ENCODE results near the gene LRFN2. TPM values are rescaled to one million over a fixed set of nuclear protein-coding genes. Genes with fewer than 3 reads are reported as not detected.

LRFN2 gene
- total RNA-seq, 1 experiment from 2014 or later = not detected

DNA sequence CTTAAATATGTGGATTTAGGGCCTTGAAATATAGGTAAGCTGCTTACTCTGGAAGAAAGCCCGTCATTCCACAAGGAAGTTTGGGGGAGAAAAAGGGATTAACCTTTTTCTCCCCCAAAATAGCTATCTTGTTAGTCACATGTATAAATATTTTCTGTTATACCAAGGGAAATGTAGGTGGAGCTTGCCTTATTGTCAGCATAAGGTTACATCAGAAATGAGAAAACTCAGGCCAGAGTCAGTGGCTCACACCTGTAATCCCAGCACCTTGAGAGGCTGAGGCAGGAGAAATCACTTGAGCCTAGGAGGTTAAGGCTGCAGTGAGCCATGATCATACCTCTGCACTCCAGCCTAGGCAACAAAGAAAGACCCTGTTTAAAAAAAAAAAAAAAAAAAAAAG lies 129.9 kb downstream of the LRFN2 start:
- H4K20me1 ChIP-seq (ENCODE audit: insufficient read depth, low read depth, low read length) = no peaks in the 10 kb centered on the region
- no peak overlapping the region for H2AFZ ChIP-seq (ENCODE audit: low read length)
- H3K4me1 ChIP-seq (ENCODE audit: low read length) = no peaks in the 10 kb centered on the region
- H3K9ac ChIP-seq (ENCODE audit: low read length) = no peak overlapping the region
- no peaks in the 10 kb centered on the region for H3K79me2 ChIP-seq (ENCODE audit: low read length)
- H3K36me3 ChIP-seq (ENCODE audit: insufficient read depth, low read length) = no peaks in the 10 kb centered on the region
- no peaks in the 10 kb centered on the region for H3K9me3 ChIP-seq (ENCODE audit: low read length)
- DNase-seq = no peak
- no peaks in the 10 kb centered on the region for H3K27me3 ChIP-seq (ENCODE audit: low read length)
- no peaks in the 10 kb centered on the region for H3K9me2 ChIP-seq (replicated peaks; ENCODE audit: insufficient read depth, low read length)
- H3K4me2 ChIP-seq (ENCODE audit: low read depth, low read length, poor library complexity, severe bottlenecking) = no peak overlapping the region
- no peak overlapping the region for H3K4me3 ChIP-seq (ENCODE audit: low read length)
- no peak overlapping the region for H3K27ac ChIP-seq (ENCODE audit: low read length)

DNA sequence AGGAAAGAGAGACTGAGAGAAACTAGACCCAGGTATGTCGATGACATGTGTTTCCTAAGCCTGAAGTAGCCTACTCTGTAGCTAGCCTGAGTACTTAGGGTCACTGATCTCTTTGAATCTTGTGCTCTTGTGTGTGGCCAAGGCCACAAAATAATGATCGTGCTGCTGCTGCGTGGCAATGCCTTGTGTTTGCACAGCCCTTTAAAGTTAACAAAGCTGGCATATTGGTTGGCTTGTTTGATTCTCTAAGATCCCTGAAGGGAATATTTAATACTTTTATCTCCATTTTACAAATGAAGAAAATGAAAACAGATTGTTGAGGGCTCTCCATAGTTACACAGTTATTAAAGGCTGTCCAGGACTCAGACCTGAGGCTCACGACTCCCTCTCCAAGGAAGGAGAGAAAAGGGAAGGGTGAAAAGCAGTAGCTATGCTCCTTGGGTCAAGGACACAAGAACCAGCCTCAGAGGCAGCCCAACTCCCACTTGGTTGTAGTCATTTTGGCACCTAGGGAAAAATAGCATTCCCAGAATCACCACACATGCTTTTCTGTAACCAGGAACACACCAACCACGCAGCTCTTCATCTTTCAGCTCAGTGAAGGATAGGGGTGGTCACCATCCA lies 130.7 kb downstream of the LRFN2 start:
- Histone ChIP-seq H3K9me3 (ENCODE audit: low read length) (no peaks in the 10 kb centered on the region), H3K27me3 (ENCODE audit: low read length) (no peaks in the 10 kb centered on the region), H3K4me1 (ENCODE audit: low read length) (no peaks in the 10 kb centered on the region), H3K4me3 (ENCODE audit: low read length) (no peak overlapping the region), H3K36me3 (ENCODE audit: insufficient read depth, low read length) (no peaks in the 10 kb centered on the region), H3K4me2 (ENCODE audit: low read depth, low read length, poor library complexity, severe bottlenecking) (no peak overlapping the region), H2AFZ (ENCODE audit: low read length) (no peak overlapping the region), H4K20me1 (ENCODE audit: insufficient read depth, low read depth, low read length) (no peaks in the 10 kb centered on the region), H3K9ac (ENCODE audit: low read length) (no peak overlapping the region), H3K27ac (ENCODE audit: low read length) (no peak overlapping the region), H3K9me2 (replicated peaks; ENCODE audit: insufficient read depth, low read length) (no peaks in the 10 kb centered on the region), H3K79me2 (ENCODE audit: low read length) (no peaks in the 10 kb centered on the region)
- DNase-seq = no peak

DNA sequence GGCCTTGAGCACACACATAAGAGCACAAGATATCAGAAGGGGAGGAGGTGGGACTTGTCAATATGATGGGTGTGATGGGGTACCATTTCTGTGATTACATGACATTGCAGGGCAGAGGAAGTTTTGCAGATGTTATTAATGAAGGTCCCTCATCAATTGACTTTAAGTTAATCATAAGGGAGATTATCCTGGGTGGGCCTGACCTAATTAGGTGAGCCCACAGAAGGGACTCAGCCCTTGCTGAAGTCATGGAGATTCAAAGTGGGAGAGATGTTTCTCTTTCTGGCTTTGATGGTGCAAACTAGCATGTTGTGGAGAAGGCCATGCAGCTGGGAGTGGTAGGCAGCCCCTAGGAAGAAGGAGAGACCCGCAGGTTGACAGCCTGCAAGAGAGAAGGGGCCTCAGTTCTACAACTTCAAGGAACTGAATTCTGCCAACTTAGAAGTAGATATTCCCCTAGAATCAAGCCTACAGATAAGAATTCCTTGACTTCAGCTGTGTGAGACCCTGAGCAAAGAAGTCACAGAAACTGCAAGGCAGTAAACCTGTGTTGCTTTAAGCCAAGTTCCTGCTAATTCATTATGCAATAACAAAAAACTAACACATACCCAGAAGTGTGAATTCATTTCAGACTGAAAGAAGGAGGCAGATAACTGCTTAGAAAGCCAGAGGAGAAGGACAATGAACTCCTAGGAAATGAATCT lies 131.3 kb downstream of the LRFN2 start:
- no peak overlapping the region for H3K27ac ChIP-seq (ENCODE audit: low read length)
- no peaks in the 10 kb centered on the region for H3K9me2 ChIP-seq (replicated peaks; ENCODE audit: insufficient read depth, low read length)
- no peaks in the 10 kb centered on the region for H3K36me3 ChIP-seq (ENCODE audit: insufficient read depth, low read length)

DNA sequence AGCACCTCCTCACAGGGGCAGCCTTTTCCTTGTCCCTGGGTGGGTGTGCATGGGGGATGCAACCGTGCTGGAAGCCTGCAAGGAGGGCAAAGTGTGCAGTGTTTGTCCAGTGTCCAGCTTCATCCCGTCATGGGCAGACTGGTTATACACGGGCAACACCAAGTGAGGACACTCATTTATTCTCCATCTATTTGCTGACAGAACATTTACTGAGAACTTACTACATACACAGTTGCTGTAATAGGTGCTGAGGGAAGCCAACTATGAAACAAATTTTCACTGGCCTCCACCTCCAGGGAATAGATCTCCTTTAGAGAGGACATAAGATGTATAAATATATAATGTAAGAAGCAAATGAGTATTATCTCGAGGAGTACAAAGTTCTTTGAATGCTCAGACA lies 136.7 kb downstream of the LRFN2 start:
- no peaks in the 10 kb centered on the region for H4K20me1 ChIP-seq (ENCODE audit: insufficient read depth, low read depth, low read length)
- no peaks in the 10 kb centered on the region for H3K4me1 ChIP-seq (ENCODE audit: low read length)
- no peaks in the 10 kb centered on the region for H3K9me2 ChIP-seq (replicated peaks; ENCODE audit: insufficient read depth, low read length)
- H3K4me3 ChIP-seq (ENCODE audit: low read length) = no peak overlapping the region
- DNase-seq = no peak
- H3K79me2 ChIP-seq (ENCODE audit: low read length) = no peaks in the 10 kb centered on the region
- H3K4me2 ChIP-seq (ENCODE audit: low read depth, low read length, poor library complexity, severe bottlenecking) = no peak overlapping the region
- H3K36me3 ChIP-seq (ENCODE audit: insufficient read depth, low read length) = no peaks in the 10 kb centered on the region
- no peak overlapping the region for H3K9ac ChIP-seq (ENCODE audit: low read length)
- H3K27me3 ChIP-seq (ENCODE audit: low read length) = no peaks in the 10 kb centered on the region
- H3K27ac ChIP-seq (ENCODE audit: low read length) = no peak overlapping the region
- H3K9me3 ChIP-seq (ENCODE audit: low read length) = no peaks in the 10 kb centered on the region
- no peak overlapping the region for H2AFZ ChIP-seq (ENCODE audit: low read length)

More for the DNA sequence above, 131.3 kb downstream of the LRFN2 start:
- H2AFZ ChIP-seq (ENCODE audit: low read length) = no peak overlapping the region
- H3K4me1 ChIP-seq (ENCODE audit: low read length) = no peaks in the 10 kb centered on the region
- H3K27me3 ChIP-seq (ENCODE audit: low read length) = no peaks in the 10 kb centered on the region
- no peaks in the 10 kb centered on the region for H3K9me3 ChIP-seq (ENCODE audit: low read length)
- H3K4me2 ChIP-seq (ENCODE audit: low read depth, low read length, poor library complexity, severe bottlenecking) = no peak overlapping the region
- no peak overlapping the region for H3K4me3 ChIP-seq (ENCODE audit: low read length)
- no peak overlapping the region for H3K9ac ChIP-seq (ENCODE audit: low read length)
- no peak for DNase-seq
- no peaks in the 10 kb centered on the region for H4K20me1 ChIP-seq (ENCODE audit: insufficient read depth, low read depth, low read length)
- H3K79me2 ChIP-seq (ENCODE audit: low read length) = no peaks in the 10 kb centered on the region

DNA sequence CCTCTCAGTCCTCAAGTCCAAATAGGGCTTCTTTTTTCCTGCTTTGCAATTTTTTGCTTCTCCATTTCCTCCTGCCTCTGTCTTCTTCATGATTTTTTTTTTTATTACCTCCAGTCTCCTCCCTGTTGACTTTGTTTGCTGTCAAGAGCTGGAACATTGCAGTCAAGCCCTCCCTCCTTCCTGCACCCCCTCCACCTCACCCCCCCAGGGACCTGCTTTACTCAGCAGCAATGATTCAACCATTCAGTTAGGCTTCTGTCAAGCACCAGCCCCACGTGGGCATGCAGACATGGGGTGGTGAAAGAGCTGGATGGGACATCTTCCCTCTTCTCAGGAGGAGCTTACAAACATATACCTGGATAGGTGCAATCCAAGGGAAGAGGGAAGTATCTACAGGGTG lies 142.4 kb downstream of the LRFN2 start:
- Histone ChIP-seq H2AFZ (ENCODE audit: low read length) (no peak overlapping the region), H3K36me3 (ENCODE audit: insufficient read depth, low read length) (no peaks in the 10 kb centered on the region), H3K9me2 (replicated peaks; ENCODE audit: insufficient read depth, low read length) (no peaks in the 10 kb centered on the region), H3K27ac (ENCODE audit: low read length) (no peak overlapping the region), H4K20me1 (ENCODE audit: insufficient read depth, low read depth, low read length) (no peaks in the 10 kb centered on the region), H3K9me3 (ENCODE audit: low read length) (no peaks in the 10 kb centered on the region), H3K27me3 (ENCODE audit: low read length) (no peaks in the 10 kb centered on the region), H3K79me2 (ENCODE audit: low read length) (no peaks in the 10 kb centered on the region), H3K4me3 (ENCODE audit: low read length) (no peak overlapping the region), H3K4me1 (ENCODE audit: low read length) (no peaks in the 10 kb centered on the region), H3K9ac (ENCODE audit: low read length) (no peak overlapping the region), H3K4me2 (ENCODE audit: low read depth, low read length, poor library complexity, severe bottlenecking) (no peak overlapping the region)
- DNase-seq = no peak

DNA sequence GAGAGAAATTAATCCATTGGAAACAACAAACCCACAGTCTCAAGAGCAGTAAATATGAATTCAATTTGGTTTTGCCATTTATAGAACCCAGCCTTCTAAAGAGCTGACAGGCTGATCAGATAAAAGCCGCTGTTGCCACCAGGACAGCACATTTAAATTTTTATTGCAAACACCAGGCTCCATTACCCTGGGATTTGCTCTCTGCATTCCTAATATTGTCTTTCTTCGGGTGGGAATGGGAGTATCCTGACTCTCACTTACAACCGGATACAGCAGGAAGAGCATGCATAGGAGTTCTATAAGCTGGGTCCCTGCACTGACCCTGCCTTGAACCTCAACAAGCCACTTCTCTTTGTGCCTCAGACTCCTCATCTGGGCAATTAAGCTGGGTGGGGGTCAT lies 142.9 kb downstream of the LRFN2 start:
- Histone ChIP-seq H3K27me3 (ENCODE audit: low read length) (no peaks in the 10 kb centered on the region), H3K9ac (ENCODE audit: low read length) (no peak overlapping the region), H3K9me3 (ENCODE audit: low read length) (no peaks in the 10 kb centered on the region), H4K20me1 (ENCODE audit: insufficient read depth, low read depth, low read length) (no peaks in the 10 kb centered on the region), H3K9me2 (replicated peaks; ENCODE audit: insufficient read depth, low read length) (no peaks in the 10 kb centered on the region), H3K36me3 (ENCODE audit: insufficient read depth, low read length) (no peaks in the 10 kb centered on the region), H3K4me3 (ENCODE audit: low read length) (no peak overlapping the region), H3K27ac (ENCODE audit: low read length) (no peak overlapping the region), H3K79me2 (ENCODE audit: low read length) (no peaks in the 10 kb centered on the region), H2AFZ (ENCODE audit: low read length) (no peak overlapping the region), H3K4me2 (ENCODE audit: low read depth, low read length, poor library complexity, severe bottlenecking) (no peak overlapping the region), H3K4me1 (ENCODE audit: low read length) (no peaks in the 10 kb centered on the region)
- no peak for DNase-seq

DNA sequence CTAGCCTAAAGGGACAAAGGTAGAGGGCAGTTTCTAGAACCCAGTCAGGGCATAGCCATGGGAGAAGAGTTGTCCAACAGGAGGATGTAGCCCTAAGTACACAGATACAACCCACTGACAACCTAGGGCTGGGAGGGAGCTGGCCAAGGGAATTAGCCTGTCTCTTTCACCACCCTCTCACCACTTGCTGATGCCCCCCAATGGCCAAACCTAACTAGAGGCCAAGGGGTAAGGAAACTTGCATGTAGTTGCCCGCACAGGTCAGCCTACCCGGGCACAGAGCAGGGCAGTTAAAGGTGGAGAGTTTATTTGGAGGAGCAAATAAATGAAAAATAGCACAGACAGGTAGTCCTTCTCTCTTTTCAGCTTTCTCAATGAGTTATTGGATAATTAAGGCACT lies 143.3 kb downstream of the LRFN2 start:
- DNase-seq = no peak
- Histone ChIP-seq H3K4me1 (ENCODE audit: low read length) (no peaks in the 10 kb centered on the region), H3K9me3 (ENCODE audit: low read length) (no peaks in the 10 kb centered on the region), H3K79me2 (ENCODE audit: low read length) (no peaks in the 10 kb centered on the region), H3K9me2 (replicated peaks; ENCODE audit: insufficient read depth, low read length) (no peaks in the 10 kb centered on the region), H4K20me1 (ENCODE audit: insufficient read depth, low read depth, low read length) (no peaks in the 10 kb centered on the region), H3K36me3 (ENCODE audit: insufficient read depth, low read length) (no peaks in the 10 kb centered on the region), H3K27ac (ENCODE audit: low read length) (no peak overlapping the region), H3K4me2 (ENCODE audit: low read depth, low read length, poor library complexity, severe bottlenecking) (no peak overlapping the region), H3K9ac (ENCODE audit: low read length) (no peak overlapping the region), H2AFZ (ENCODE audit: low read length) (no peak overlapping the region), H3K4me3 (ENCODE audit: low read length) (no peak overlapping the region), H3K27me3 (ENCODE audit: low read length) (no peaks in the 10 kb centered on the region)

DNA sequence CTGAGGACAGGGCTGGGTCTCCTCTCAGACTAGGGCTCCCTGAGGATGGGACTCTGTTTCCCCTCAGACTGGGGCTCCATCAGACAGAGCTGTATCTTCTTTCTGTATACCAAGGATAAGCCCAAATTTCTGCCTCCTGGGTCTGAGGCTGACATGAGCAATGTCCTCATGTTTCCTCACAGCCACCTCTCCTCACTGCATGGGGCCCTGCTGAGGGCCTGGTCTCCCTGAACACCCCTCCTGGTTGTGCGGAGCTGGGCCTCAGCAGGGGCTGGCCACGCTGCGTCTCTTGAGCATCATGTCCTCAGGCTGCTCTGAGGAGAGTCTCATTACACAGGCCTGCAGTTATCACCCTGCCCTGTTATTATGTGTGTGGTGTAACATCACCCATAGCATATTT lies 144.6 kb downstream of the LRFN2 start:
- Histone ChIP-seq H3K9ac (ENCODE audit: low read length) (no peak overlapping the region), H3K4me1 (ENCODE audit: low read length) (no peaks in the 10 kb centered on the region), H3K4me2 (ENCODE audit: low read depth, low read length, poor library complexity, severe bottlenecking) (no peak overlapping the region), H3K36me3 (ENCODE audit: insufficient read depth, low read length) (no peaks in the 10 kb centered on the region), H4K20me1 (ENCODE audit: insufficient read depth, low read depth, low read length) (no peaks in the 10 kb centered on the region), H3K9me2 (replicated peaks; ENCODE audit: insufficient read depth, low read length) (no peaks in the 10 kb centered on the region), H3K9me3 (ENCODE audit: low read length) (no peaks in the 10 kb centered on the region), H3K27me3 (ENCODE audit: low read length) (no peaks in the 10 kb centered on the region), H2AFZ (ENCODE audit: low read length) (no peak overlapping the region), H3K4me3 (ENCODE audit: low read length) (no peak overlapping the region), H3K27ac (ENCODE audit: low read length) (no peak overlapping the region), H3K79me2 (ENCODE audit: low read length) (no peaks in the 10 kb centered on the region)
- DNase-seq = no peak

All from Karpas-422 (cell line).